ENCODE data around the gene SS18L1. TPM values are rescaled to one million over a fixed set of nuclear protein-coding genes. Genes with fewer than 3 reads are reported as not detected.

Gene SS18L1
- total and polyA plus RNA-seq, 10 of the 15 experiments (the other 5 are each of a cell fraction or from before 2014, with no cell fraction given), result 1.8 to 20.0 (median 6.6) TPM

GRCh38 chr20:62141397-62142251 is 1.9 kb upstream of the SS18L1 start:
- ATAC-seq (peak; percentile 44), DNase-seq (ENCODE audit: low read depth, low spot score) (no peak), FAIRE-seq (peak; percentile 78)
- BruUV-seq (replicated peaks), result no TSS peak
- intact Hi-C loops (cut with micrococcal nuclease; ENCODE audit: unreplicated experiment) (loop anchor here (2.0 to 5.0 kb wide), 2 partner anchors 19 to 79 kb away; partner anchors contain the start of gene LSM14B), in situ Hi-C loops (cut with MboI) (no loop called here)
- ChIA-PET CTCF (interaction anchor here (0.9 to 1.8 kb wide), 7 partner anchors 9 to 133 kb away, joined by 3 to 26 read pairs (median 5); partner anchors contain the start of gene LSM14B), RAD21 (ENCODE audit: unreplicated experiment) (interaction anchor here (0.8 to 1.9 kb wide), 3 partner anchors 20 to 131 kb away, joined by 3 to 16 read pairs (median 7); partner anchors contain the start of gene LSM14B), POLR2A (interaction anchor here (0.6 to 1.7 kb wide), 5 partner anchors 14 to 51 kb away, joined by 3 to 8 read pairs (median 4); no protein-coding TSS in a partner anchor), SMC1A (ENCODE audit: uncharacterized antibody, unreplicated experiment) (interaction anchor here (0.5 to 2.0 kb wide), 5 partner anchors 14 to 1488 kb away, joined by 4 to 14 read pairs (median 6); no protein-coding TSS in a partner anchor)
- peaks cover 71% of the 10 kb centered on the region for H3K79me2 ChIP-seq (ENCODE audit: control insufficient read depth, insufficient read depth, low read length)
- peak overlapping the region; percentile 93 for H3K4me3 ChIP-seq
- no peaks in the 10 kb centered on the region for H3K27me3 ChIP-seq (replicated peaks in 1 of 2; ENCODE audit: control insufficient read depth in 2 of 2, insufficient read depth in 2 of 2, low read length in 1 of 2)
- H2AFZ ChIP-seq (ENCODE audit: control insufficient read depth, low read depth, low read length), result no peak overlapping the region
- peaks cover 25 to 37% of the 10 kb centered on the region in 2 experiments for H3K36me3 ChIP-seq (ENCODE audit: control insufficient read depth in 2 of 2, insufficient read depth in 2 of 2, low read length in 1 of 2)
- 10% methylated on average over 14 of the region's 14 CpGs for WGBS (ENCODE audit: insufficient coverage, insufficient replicate concordance, low lambda C conversion rate, missing lambda C conversion rate)
- peaks cover 12% of the 10 kb centered on the region for H3K4me1 ChIP-seq (ENCODE audit: control insufficient read depth, insufficient read depth, low read length)
- peak overlapping the region; percentile 95 for H3K4me2 ChIP-seq (ENCODE audit: control insufficient read depth, insufficient read depth)
- H3K9ac ChIP-seq (ENCODE audit: control insufficient read depth, insufficient read depth, low read length), result peak overlapping the region; percentile 90
- no peak for TF ChIP-seq TAF1 (IDR thresholded peaks at IDR 0.05; ENCODE audit: borderline replicate concordance, low read depth, low read length)
- TF ChIP-seq CTCF (IDR thresholded peaks at IDR 0.05 in 2 of 3, conservative IDR thresholded peaks at IDR 0.05 in 1 of 3; ENCODE audit: control insufficient read depth in 2 of 3, extremely low read depth in 1 of 3, insufficient read depth in 1 of 3, low read depth in 3 of 3, low read length in 3 of 3), result peak; percentile 23 to 59 (median 48); a peak in 5 of 6 replicates
- TF ChIP-seq E2F4 (IDR thresholded peaks at IDR 0.05; ENCODE audit: low read depth, low read length), result no peak
- TF ChIP-seq KDM1A (IDR thresholded peaks at IDR 0.05; ENCODE audit: borderline replicate concordance), result no peak
- no peak for TF ChIP-seq NR2F1 (conservative IDR thresholded peaks at IDR 0.05)
- peak; percentile 19; the same call in 1 of the 2 replicates for TF ChIP-seq MAX (IDR thresholded peaks at IDR 0.05; ENCODE audit: low read depth, low read length)
- TF ChIP-seq YY1 (IDR thresholded peaks at IDR 0.05; ENCODE audit: low read depth, low read length), result 0 out of 2 replicates have a peak, but pooled peaks have one; percentile 28
- TF ChIP-seq SIX5 (IDR thresholded peaks at IDR 0.05; ENCODE audit: low read depth, low read length, severe bottlenecking), result no peak
- TF ChIP-seq TCF12 (IDR thresholded peaks at IDR 0.05; ENCODE audit: low read depth, low read length), result no peak
- TF ChIP-seq MXI1 (IDR thresholded peaks at IDR 0.05; ENCODE audit: low read depth, low read length), result 0 out of 2 replicates have a peak, but pooled peaks have one; percentile 49
- no peak for TF ChIP-seq CEBPZ (IDR thresholded peaks at IDR 0.05; ENCODE audit: low read depth, low read length)
- peak; percentile 30; the same call in 1 of the 2 replicates for TF ChIP-seq SMC3 (IDR thresholded peaks at IDR 0.05; ENCODE audit: borderline replicate concordance, low read length)
- TF ChIP-seq SREBF2 (IDR thresholded peaks at IDR 0.05; ENCODE audit: low read length), result no peak
- no peaks in the 10 kb centered on the region for H3K9me3 ChIP-seq (replicated peaks; ENCODE audit: control insufficient read depth, insufficient read depth, low read length)
- peaks cover 16% of the 10 kb centered on the region for H4K20me1 ChIP-seq (ENCODE audit: control insufficient read depth, insufficient read depth)
- peak overlapping the region; percentile 80 for H3K27ac ChIP-seq (ENCODE audit: control insufficient read depth, insufficient read depth)
